Medulla oblongata (tissue), 1 donor: ENCODE results near the gene PCDHGA7.
"Not testable (repeated sequence)": the region's sequence is repeated elsewhere in the genome, so short reads cannot be mapped to it uniquely, and the experiment has no call there.

Experiments used
- DNase-seq: peaks from one replicate; pipeline ENCODE4 v3.0.0-alpha.2; 2015; ENCODE audit errors: extremely low spot score

Gene PCDHGA7

DNA sequence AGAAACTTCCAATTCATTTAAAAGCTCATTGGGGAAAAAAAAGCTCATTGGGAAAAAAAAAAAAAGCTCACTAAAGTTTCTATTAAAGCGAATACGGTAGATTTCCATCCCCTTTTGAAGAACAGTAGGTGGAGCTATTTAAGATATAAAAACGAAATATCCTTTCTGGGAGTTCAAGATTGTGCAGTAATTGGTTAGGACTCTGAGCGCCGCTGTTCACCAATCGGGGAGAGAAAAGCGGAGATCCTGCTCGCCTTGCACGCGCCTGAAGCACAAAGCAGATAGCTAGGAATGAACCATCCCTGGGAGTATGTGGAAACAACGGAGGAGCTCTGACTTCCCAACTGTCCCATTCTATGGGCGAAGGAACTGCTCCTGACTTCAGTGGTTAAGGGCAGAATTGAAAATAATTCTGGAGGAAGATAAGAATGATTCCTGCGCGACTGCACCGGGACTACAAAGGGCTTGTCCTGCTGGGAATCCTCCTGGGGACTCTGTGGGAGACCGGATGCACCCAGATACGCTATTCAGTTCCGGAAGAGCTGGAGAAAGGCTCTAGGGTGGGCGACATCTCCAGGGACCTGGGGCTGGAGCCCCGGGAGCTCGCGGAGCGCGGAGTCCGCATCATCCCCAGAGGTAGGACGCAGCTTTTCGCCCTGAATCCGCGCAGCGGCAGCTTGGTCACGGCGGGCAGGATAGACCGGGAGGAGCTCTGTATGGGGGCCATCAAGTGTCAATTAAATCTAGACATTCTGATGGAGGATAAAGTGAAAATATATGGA, 48.0 kb downstream of the PCDHGA7 start, which contains the start of gene PCDHGA12:
PCDHGA12 (plus strand) TSS at position 176 of the 782 bp plus-strand sequence; CDS start at position 429, 253 bp downstream.
- peak; percentile 62 for DNase-seq

DNA sequence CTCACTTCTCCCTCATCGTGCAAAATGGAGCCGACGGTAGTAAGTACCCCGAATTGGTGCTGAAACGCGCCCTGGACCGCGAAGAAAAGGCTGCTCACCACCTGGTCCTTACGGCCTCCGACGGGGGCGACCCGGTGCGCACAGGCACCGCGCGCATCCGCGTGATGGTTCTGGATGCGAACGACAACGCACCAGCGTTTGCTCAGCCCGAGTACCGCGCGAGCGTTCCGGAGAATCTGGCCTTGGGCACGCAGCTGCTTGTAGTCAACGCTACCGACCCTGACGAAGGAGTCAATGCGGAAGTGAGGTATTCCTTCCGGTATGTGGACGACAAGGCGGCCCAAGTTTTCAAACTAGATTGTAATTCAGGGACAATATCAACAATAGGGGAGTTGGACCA, 48.7 kb downstream of the PCDHGA7 start:
- no peak for DNase-seq

DNA sequence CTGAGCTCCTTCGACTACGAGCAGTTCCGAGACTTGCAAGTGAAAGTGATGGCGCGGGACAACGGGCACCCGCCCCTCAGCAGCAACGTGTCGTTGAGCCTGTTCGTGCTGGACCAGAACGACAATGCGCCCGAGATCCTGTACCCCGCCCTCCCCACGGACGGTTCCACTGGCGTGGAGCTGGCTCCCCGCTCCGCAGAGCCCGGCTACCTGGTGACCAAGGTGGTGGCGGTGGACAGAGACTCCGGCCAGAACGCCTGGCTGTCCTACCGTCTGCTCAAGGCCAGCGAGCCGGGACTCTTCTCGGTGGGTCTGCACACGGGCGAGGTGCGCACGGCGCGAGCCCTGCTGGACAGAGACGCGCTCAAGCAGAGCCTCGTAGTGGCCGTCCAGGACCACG, 49.8 kb downstream of the PCDHGA7 start:
- DNase-seq: not testable (repeated sequence)

DNA sequence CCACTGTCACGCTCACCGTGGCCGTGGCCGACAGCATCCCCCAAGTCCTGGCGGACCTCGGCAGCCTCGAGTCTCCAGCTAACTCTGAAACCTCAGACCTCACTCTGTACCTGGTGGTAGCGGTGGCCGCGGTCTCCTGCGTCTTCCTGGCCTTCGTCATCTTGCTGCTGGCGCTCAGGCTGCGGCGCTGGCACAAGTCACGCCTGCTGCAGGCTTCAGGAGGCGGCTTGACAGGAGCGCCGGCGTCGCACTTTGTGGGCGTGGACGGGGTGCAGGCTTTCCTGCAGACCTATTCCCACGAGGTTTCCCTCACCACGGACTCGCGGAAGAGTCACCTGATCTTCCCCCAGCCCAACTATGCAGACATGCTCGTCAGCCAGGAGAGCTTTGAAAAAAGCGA, 50.2 kb downstream of the PCDHGA7 start:
- not testable (repeated sequence) for DNase-seq

DNA sequence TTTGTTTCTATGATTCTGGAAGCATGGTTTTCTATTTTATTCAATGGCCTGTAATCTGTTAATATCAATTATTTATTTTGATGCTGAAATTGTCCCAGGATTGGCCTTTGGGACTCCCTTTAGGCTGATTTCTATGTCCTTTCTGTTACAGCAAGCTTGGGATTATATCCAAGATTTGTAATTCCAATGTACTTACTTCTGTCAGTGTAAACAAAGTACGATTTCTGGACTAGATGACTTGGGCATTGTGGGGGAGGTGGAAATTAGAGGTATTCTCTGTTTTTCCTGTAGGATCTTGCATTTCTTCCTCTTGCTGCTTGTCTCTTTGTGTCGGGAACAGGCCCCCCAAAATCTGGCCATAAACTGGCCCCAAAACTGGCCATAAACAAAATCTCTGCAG, 51.5 kb downstream of the PCDHGA7 start:
- no peak for DNase-seq
